HCT116 (cell line): ENCODE results near the gene KLK11. TPM values are rescaled to one million over a fixed set of nuclear protein-coding genes. Genes with fewer than 3 reads are reported as not detected.

ENCODE experiments used
- ATAC-seq: fragments of 200-7000 bp; cut with Tn5 transposase; 2 replicates; pipeline ENCODE4 v1.9.1; 2020; ENCODE audit warnings: mild to moderate bottlenecking, moderate library complexity
- BruUV-seq: library from RNA; stranded (reverse); fragments of 400-500 nt; replicated peaks from 2 replicates; lab custom pipeline; 2021; lab: Mats Ljungman, UMichigan
- CTCF ChIA-PET: fragments of 300-600 bp; sonication (Branson Sonifier 250); formaldehyde crosslinking; loops from one replicate; lab custom pipeline; 2021; ENCODE audit warnings: antibody characterized with exemption; lab: Charles Lee
- POLR2A ChIA-PET: fragments of 300-600, 350-600 bp; sonication (Branson Sonifier 250); formaldehyde crosslinking; loops from one replicate; lab custom pipeline; 2021; ENCODE audit warnings: antibody characterized with exemption; lab: Charles Lee
- RAD21 ChIA-PET, 2 experiments: fragments of 300-600 bp; sonication (Branson Sonifier 250); formaldehyde crosslinking; loops; one replicate each; lab custom pipeline; 2023; ENCODE audit warnings: low total read pairs in 2 of 2; ENCODE audit not compliant: uncharacterized antibody in 2 of 2, unreplicated experiment in 2 of 2, low non-redundant PET in 1 of 2; lab: Charles Lee
- DNase-seq: peaks from one replicate; pipeline ENCODE4 v3.0.0-alpha.2; 2010; ENCODE audit warnings: low read depth, low spot score
- H2AFZ ChIP-seq: fragments of 200-600 bp; shearing (Covaris generic), sonication (generic); 2 replicates; pipeline ENCODE4 v1.6.1; 2017; ENCODE audit warnings: low read depth, mixed run types, mixed read lengths, antibody characterized with exemption, low read length; ENCODE audit not compliant: poor library complexity, severe bottlenecking
- H3K27ac ChIP-seq: 2 replicates; pipeline ENCODE4 v1.5.1; 2012; ENCODE audit warnings: low read depth, low read length
- H3K27me3 ChIP-seq: fragments of 200-600 bp; sonication (generic); 2 replicates; pipeline ENCODE4 v1.6.1; 2016; ENCODE audit warnings: mixed run types, low read length, mixed read lengths; ENCODE audit not compliant: insufficient read depth
- H3K36me3 ChIP-seq, 2 experiments: fragments of 200-500 bp in 1 of 2; fragments of 200-600 bp in 1 of 2; sonication (Bioruptor generic) in 1 of 2; sonication (generic) in 1 of 2; 2 replicates each; pipeline versions ENCODE4 v1.5.1 to v1.6.1; 2014 to 2016; ENCODE audit warnings: low read length in 2 of 2, inconsistent platforms in 1 of 2, mixed read lengths in 1 of 2, mixed run types in 1 of 2; ENCODE audit not compliant: insufficient read depth in 2 of 2, control insufficient read depth in 1 of 2
- H3K4me1 ChIP-seq, 2 experiments: fragments of 200-600 bp in 1 of 2; sonication (generic) in 1 of 2; 2 replicates each; pipeline versions ENCODE4 v1.5.1 to v1.6.1; 2012 to 2017; ENCODE audit warnings: low read length in 2 of 2, inconsistent platforms in 1 of 2, mild to moderate bottlenecking in 1 of 2, mixed read lengths in 1 of 2, mixed run types in 1 of 2, moderate library complexity in 1 of 2; ENCODE audit not compliant: insufficient read depth in 2 of 2, control insufficient read depth in 1 of 2
- H3K4me2 ChIP-seq: fragments of 200-600 bp; sonication (generic); 2 replicates; pipeline ENCODE4 v1.6.1; 2017; ENCODE audit warnings: mixed run types, low read length, mixed read lengths
- H3K4me3 ChIP-seq, 2 experiments: fragments of 200-600 bp in 1 of 2; sonication (generic) in 1 of 2; replicated peaks in 1 of 2; 2 replicates each; pipeline ENCODE4 v1.5.1; 2011 to 2016; ENCODE audit warnings: low read length in 2 of 2, control low read depth in 1 of 2, low read depth in 1 of 2, mild to moderate bottlenecking in 1 of 2, mixed read lengths in 1 of 2, mixed run types in 1 of 2
- H3K79me2 ChIP-seq: fragments of 200-600 bp; sonication (generic); 2 replicates; pipeline ENCODE4 v1.6.1; 2017; ENCODE audit warnings: mild to moderate bottlenecking, mixed run types, low read length, moderate library complexity, mixed read lengths; ENCODE audit not compliant: insufficient read depth
- H3K9ac ChIP-seq: fragments of 200-600 bp; sonication (generic); 2 replicates; pipeline ENCODE4 v1.6.1; 2016; ENCODE audit warnings: low read length, mixed read lengths
- H3K9me2 ChIP-seq: fragments of 200-600 bp; sonication (generic), shearing (Covaris generic); 2 replicates; pipeline ENCODE4 v1.6.1; 2017; ENCODE audit warnings: mixed run types, mild to moderate bottlenecking, moderate library complexity; ENCODE audit not compliant: insufficient read depth
- H3K9me3 ChIP-seq, 2 experiments: fragments of 200-500 bp in 1 of 2; fragments of 200-600 bp in 1 of 2; sonication (Bioruptor generic) in 1 of 2; sonication (generic) in 1 of 2; 2 replicates each; pipeline ENCODE4 v1.6.1; 2014 to 2017; ENCODE audit warnings: low read length in 2 of 2, mixed read lengths in 2 of 2, inconsistent platforms in 1 of 2, low read depth in 1 of 2, mild to moderate bottlenecking in 1 of 2, mixed run types in 1 of 2, moderate library complexity in 1 of 2; ENCODE audit not compliant: control insufficient read depth in 1 of 2, insufficient read depth in 1 of 2
- H4K20me1 ChIP-seq: fragments of 200-600 bp; sonication (generic), shearing (Covaris generic); 2 replicates; pipeline ENCODE4 v1.6.1; 2017; ENCODE audit warnings: mixed run types, mild to moderate bottlenecking, moderate library complexity; ENCODE audit not compliant: insufficient read depth
- CBX3 ChIP-seq: IDR thresholded peaks from 2 replicates; pipeline ENCODE4 v1.6.1; 2012; ENCODE audit warnings: low read depth
- EGR1 ChIP-seq: IDR thresholded peaks from 2 replicates; pipeline ENCODE4 v1.6.1; 2012; ENCODE audit warnings: low read depth
- EZH2phosphoT487 ChIP-seq: fragments of 200-600 bp; IDR thresholded peaks from 2 replicates; pipeline ENCODE4 v1.6.1; 2018; ENCODE audit warnings: antibody characterized with exemption, borderline replicate concordance
- FOSL1 ChIP-seq: IDR thresholded peaks from 2 replicates; pipeline ENCODE4 v1.6.1; 2012; ENCODE audit warnings: low read depth
- POLR2A ChIP-seq: IDR thresholded peaks from 2 replicates; pipeline ENCODE4 v1.7.0; 2011; ENCODE audit warnings: borderline replicate concordance; ENCODE audit not compliant: insufficient read depth, insufficient read length; ENCODE audit errors: extremely low read depth
- POLR2AphosphoS5 ChIP-seq: IDR thresholded peaks from 2 replicates; pipeline ENCODE4 v1.6.1; 2011; ENCODE audit warnings: mild to moderate bottlenecking, low read depth, low read length, moderate library complexity
- SIN3A ChIP-seq: IDR thresholded peaks from 2 replicates; pipeline ENCODE4 v1.6.1; 2012; ENCODE audit warnings: low read depth
- SRF ChIP-seq: IDR thresholded peaks from 2 replicates; pipeline ENCODE4 v1.6.1; 2012; ENCODE audit warnings: low read depth
- YY1 ChIP-seq: IDR thresholded peaks from 2 replicates; pipeline ENCODE4 v1.6.1; 2011; ENCODE audit warnings: low read length, low read depth, moderate library complexity, mild to moderate bottlenecking; ENCODE audit not compliant: insufficient replicate concordance; ENCODE audit errors: extremely low read depth
- ZFX ChIP-seq: fragments of 450-650 bp; IDR thresholded peaks from 2 replicates; pipeline ENCODE4 v1.6.1; 2017
- intact Hi-C: fragments of 100-400 bp; cut with micrococcal nuclease; formaldehyde crosslinking; loops from 2 replicates; pipeline ENCODE4 v1.10.0; 2022
- total RNA-seq: library from RNA; stranded (reverse); gene quantifications from one replicate; pipeline ENCODE4 v1.2.1, GENCODE V29; 2021; ENCODE audit not compliant: unreplicated experiment
- TF ChIP-seq, protein P1 (sequence below): IDR thresholded peaks from 2 replicates; pipeline ENCODE4 v1.6.1; 2012; ENCODE audit warnings: low read depth

KLK11 gene
- total RNA-seq, 1 experiment from 2014 or later = not detected

DNA sequence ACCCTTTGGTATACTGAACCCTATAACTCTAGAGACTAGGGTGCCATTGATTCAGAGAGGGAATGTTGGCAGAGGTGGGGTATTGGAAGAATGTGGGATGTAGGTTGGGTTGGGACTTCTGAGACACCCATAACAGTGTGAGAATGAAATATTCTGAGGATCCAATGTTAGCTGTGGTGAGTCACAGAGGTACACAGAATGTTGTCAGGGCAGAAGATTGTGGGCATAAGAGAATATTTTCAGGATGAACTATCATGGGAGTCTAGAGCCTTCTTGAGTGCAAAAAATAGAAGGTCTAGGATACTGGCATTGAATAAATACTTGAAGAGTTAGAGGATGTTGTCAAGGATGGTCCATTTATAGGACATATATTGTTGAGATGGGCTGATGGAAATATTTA lies 29.4 kb upstream of the KLK11 start:
- TF ChIP-seq FOSL1 = no peak
- TF ChIP-seq YY1 = no peak
- no peak for TF ChIP-seq CBX3
- Histone ChIP-seq H3K9ac (no peak overlapping the region), H3K4me2 (no peak overlapping the region), H3K27ac (no peak overlapping the region), H3K4me3 (no peak overlapping the region), H3K79me2 (no peaks in the 10 kb centered on the region), H3K27me3 (peaks cover 17% of the 10 kb centered on the region), H2AFZ (no peak overlapping the region), H4K20me1 (no peaks in the 10 kb centered on the region), H3K4me1 (no peaks in the 10 kb centered on the region), H3K36me3 (no peaks in the 10 kb centered on the region), H3K9me3 (no peaks in the 10 kb centered on the region), H3K9me2 (no peaks in the 10 kb centered on the region)
- intact Hi-C loops = no loop called here
- BruUV-seq = no TSS peak
- POLR2A ChIA-PET = no interaction called here
- CTCF ChIA-PET = no interaction called here
- ATAC-seq = no peak
- RAD21 ChIA-PET = no interaction called here
- DNase-seq = no peak

DNA sequence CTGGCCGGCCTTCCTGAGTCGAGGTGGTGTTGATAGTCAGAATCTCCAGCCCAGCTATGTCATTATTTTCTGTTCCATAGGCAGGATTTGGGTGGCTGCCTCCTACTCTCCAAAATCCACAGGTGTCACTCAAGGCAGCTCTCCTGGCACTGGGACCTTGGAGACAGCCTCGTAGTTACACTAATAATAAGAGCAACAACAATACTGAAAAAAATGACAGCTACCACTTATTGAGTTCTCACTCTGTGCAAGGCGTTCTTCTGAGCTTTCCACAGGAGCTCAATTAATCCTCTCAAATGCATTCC lies 20.6 kb upstream of the KLK11 start:
- no peak for DNase-seq
- no TSS peak for BruUV-seq
- Histone ChIP-seq H4K20me1 (no peaks in the 10 kb centered on the region), H3K4me2 (no peak overlapping the region)
- TF ChIP-seq ZFX = no peak
- no peak for TF ChIP-seq EGR1
- no peak for TF ChIP-seq SIN3A
- TF ChIP-seq YY1 = no peak
- TF ChIP-seq POLR2A = no peak
- no peak for TF ChIP-seq EZH2phosphoT487
- no peak for TF ChIP-seq CBX3
- no peak for TF ChIP-seq POLR2AphosphoS5
- TF ChIP-seq, protein P1, sequence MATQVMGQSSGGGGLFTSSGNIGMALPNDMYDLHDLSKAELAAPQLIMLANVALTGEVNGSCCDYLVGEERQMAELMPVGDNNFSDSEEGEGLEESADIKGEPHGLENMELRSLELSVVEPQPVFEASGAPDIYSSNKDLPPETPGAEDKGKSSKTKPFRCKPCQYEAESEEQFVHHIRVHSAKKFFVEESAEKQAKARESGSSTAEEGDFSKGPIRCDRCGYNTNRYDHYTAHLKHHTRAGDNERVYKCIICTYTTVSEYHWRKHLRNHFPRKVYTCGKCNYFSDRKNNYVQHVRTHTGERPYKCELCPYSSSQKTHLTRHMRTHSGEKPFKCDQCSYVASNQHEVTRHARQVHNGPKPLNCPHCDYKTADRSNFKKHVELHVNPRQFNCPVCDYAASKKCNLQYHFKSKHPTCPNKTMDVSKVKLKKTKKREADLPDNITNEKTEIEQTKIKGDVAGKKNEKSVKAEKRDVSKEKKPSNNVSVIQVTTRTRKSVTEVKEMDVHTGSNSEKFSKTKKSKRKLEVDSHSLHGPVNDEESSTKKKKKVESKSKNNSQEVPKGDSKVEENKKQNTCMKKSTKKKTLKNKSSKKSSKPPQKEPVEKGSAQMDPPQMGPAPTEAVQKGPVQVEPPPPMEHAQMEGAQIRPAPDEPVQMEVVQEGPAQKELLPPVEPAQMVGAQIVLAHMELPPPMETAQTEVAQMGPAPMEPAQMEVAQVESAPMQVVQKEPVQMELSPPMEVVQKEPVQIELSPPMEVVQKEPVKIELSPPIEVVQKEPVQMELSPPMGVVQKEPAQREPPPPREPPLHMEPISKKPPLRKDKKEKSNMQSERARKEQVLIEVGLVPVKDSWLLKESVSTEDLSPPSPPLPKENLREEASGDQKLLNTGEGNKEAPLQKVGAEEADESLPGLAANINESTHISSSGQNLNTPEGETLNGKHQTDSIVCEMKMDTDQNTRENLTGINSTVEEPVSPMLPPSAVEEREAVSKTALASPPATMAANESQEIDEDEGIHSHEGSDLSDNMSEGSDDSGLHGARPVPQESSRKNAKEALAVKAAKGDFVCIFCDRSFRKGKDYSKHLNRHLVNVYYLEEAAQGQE = no peak
- no peak for TF ChIP-seq SRF
- TF ChIP-seq, all 23 proteins: peak for 0
- Histone ChIP-seq H3K27me3 (no peaks in the 10 kb centered on the region), H3K79me2 (no peaks in the 10 kb centered on the region), H3K27ac (no peak overlapping the region), H3K36me3 (no peaks in the 10 kb centered on the region), H3K9ac (no peak overlapping the region), H3K9me3 (no peaks in the 10 kb centered on the region), H3K4me1 (no peaks in the 10 kb centered on the region), H3K9me2 (no peaks in the 10 kb centered on the region), H3K4me3 (no peak overlapping the region), H2AFZ (no peak overlapping the region)
- ChIA-PET RAD21 (no interaction called here), POLR2A (no interaction called here), CTCF (no interaction called here)
- intact Hi-C loops = no loop called here
- ATAC-seq = no peak
